CD4-positive, alpha-beta T cell (primary cell): ENCODE results near the gene PDLIM5. TPM values are rescaled to one million over a fixed set of nuclear protein-coding genes. Genes with fewer than 3 reads are reported as not detected.

ENCODE experiments used
- ATAC-seq: fragments of 200-7000 bp; cut with Tn5 transposase; one replicate; pipeline ENCODE4 v1.10.0; 2022; ENCODE audit warnings: mild to moderate bottlenecking; ENCODE audit not compliant: poor library complexity
- CTCF ChIA-PET: fragments of 350-600 bp; sonication (Branson Sonifier 250); formaldehyde crosslinking; loops from one replicate; lab custom pipeline; 2021; ENCODE audit warnings: antibody characterized with exemption, inconsistent platforms; lab: Charles Lee
- POLR2A ChIA-PET: fragments of 350-600 bp; sonication (Branson Sonifier 250); formaldehyde crosslinking; loops from one replicate; lab custom pipeline; 2021; ENCODE audit warnings: antibody characterized with exemption, inconsistent platforms; lab: Charles Lee
- DNase-seq, 14 experiments: peaks; one replicate each; pipeline ENCODE4 v3.0.0-alpha.2; 2013 to 2020; ENCODE audit warnings: mixed read lengths in 2 of 14
- H3K27ac ChIP-seq, 2 donors: one replicate each; pipeline versions ENCODE4 v1.5.1 to v1.7.0; 2013; ENCODE audit warnings: low read length in 2 of 2, low read depth in 1 of 2, mild to moderate bottlenecking in 1 of 2
- H3K27me3 ChIP-seq, 2 experiments: 1 replicate in 1 of 2; 2 replicates in 1 of 2; pipeline versions ENCODE4 v1.6.1 to v1.7.0; 2013; ENCODE audit warnings: low read length in 2 of 2, control low read depth in 1 of 2, mild to moderate bottlenecking in 1 of 2, moderate library complexity in 1 of 2; ENCODE audit not compliant: insufficient read depth in 2 of 2, control insufficient read depth in 1 of 2
- H3K36me3 ChIP-seq: one replicate; pipeline ENCODE4 v1.6.1; 2013; ENCODE audit warnings: low read length, control low read depth; ENCODE audit not compliant: insufficient read depth
- H3K4me1 ChIP-seq: one replicate; pipeline ENCODE4 v1.6.1; 2013; ENCODE audit warnings: low read length, control low read depth; ENCODE audit not compliant: insufficient read depth
- H3K4me3 ChIP-seq: one replicate; pipeline ENCODE4 v1.5.1; 2013; ENCODE audit warnings: mild to moderate bottlenecking, low read length, moderate library complexity
- H3K9me3 ChIP-seq, 2 experiments: 1 replicate in 1 of 2; 2 replicates in 1 of 2; pipeline versions ENCODE4 v1.6.1 to v1.7.0; 2013; ENCODE audit warnings: low read length in 2 of 2, mild to moderate bottlenecking in 2 of 2, control low read depth in 1 of 2, moderate library complexity in 1 of 2; ENCODE audit not compliant: control insufficient read depth in 1 of 2, insufficient read depth in 1 of 2
- H3K27ac Mint-ChIP-seq: one replicate; pipeline ENCODE4 v1.8.0; 2020; ENCODE audit warnings: mixed read lengths
- H3K27me3 Mint-ChIP-seq: one replicate; pipeline ENCODE4 v1.8.0; 2021; ENCODE audit warnings: mixed read lengths
- H3K36me3 Mint-ChIP-seq: one replicate; pipeline ENCODE4 v1.8.0; 2021; ENCODE audit warnings: low read depth, mixed read lengths
- H3K4me1 Mint-ChIP-seq: one replicate; pipeline ENCODE4 v1.8.0; 2021; ENCODE audit warnings: low read depth, mixed read lengths
- H3K4me3 Mint-ChIP-seq: one replicate; pipeline ENCODE4 v1.8.0; 2020; ENCODE audit warnings: mild to moderate bottlenecking, mixed read lengths
- H3K9me3 Mint-ChIP-seq: one replicate; pipeline ENCODE4 v1.8.0; 2020; ENCODE audit warnings: mixed read lengths
- CTCF ChIP-seq: fragments of 200-600 bp; IDR thresholded peaks from one replicate; pipeline ENCODE4 v1.8.0; 2022; ENCODE audit warnings: antibody characterized with exemption, mild to moderate bottlenecking
- intact Hi-C, 2 experiments: fragments of 100-400 bp; cut with DNase I in 1 of 2; cut with micrococcal nuclease in 1 of 2; formaldehyde crosslinking; loops; one replicate each; pipeline versions ENCODE4 v1.15.1 to v1.9.0; 2023 to 2025; cut with DNase I, micrococcal nuclease
- total RNA-seq, 174 experiments: library from RNA in 2 of 174; stranded (reverse) in 2 of 174; gene quantifications; one replicate each; pipeline ENCODE4 v1.2.3 and lab custom pipeline; 2021 to 2026

PDLIM5 gene
- total RNA-seq, 2 experiments from 2014 or later = 23.0 to 23.1 TPM

DNA sequence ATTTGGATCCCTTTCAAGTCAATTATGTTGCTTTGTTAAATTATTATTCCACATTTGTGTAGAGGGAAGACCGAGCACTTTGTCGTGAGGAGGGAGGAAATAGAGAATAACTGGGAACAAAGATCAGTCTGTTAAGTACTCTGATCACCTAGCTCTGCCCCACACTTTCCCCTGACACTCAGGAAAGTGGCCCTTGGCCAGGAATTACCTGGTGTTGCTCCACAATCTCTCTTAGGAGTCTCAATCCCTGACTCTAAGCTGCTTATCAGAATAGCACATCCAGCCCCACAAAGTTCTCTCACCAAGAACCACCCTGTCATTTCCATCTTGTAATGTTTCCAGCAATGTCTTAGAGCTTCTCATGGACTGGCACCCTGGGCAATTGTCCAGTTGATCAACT is 222.2 kb downstream of the PDLIM5 start:
- DNase-seq (no peak), ATAC-seq (no peak)
- H3K9me3 ChIP-seq = no peaks in the 10 kb centered on the region
- Mint-ChIP-seq H3K27me3 (peaks cover 4% of the 10 kb centered on the region), H3K27ac (no peak overlapping the region), H3K9me3 (no peaks in the 10 kb centered on the region), H3K4me1 (no peaks in the 10 kb centered on the region), H3K4me3 (no peak overlapping the region), H3K36me3 (no peaks in the 10 kb centered on the region)
- no peak for TF ChIP-seq CTCF
- no peaks in the 10 kb centered on the region for H3K4me1 ChIP-seq
- H3K27ac ChIP-seq = no peak overlapping the region
- H3K36me3 ChIP-seq = no peaks in the 10 kb centered on the region
- no peaks in the 10 kb centered on the region for H3K27me3 ChIP-seq
- POLR2A ChIA-PET = no interaction called here
- CTCF ChIA-PET = no interaction called here
- no peak overlapping the region for H3K4me3 ChIP-seq
- intact Hi-C loops = no loop called here

DNA sequence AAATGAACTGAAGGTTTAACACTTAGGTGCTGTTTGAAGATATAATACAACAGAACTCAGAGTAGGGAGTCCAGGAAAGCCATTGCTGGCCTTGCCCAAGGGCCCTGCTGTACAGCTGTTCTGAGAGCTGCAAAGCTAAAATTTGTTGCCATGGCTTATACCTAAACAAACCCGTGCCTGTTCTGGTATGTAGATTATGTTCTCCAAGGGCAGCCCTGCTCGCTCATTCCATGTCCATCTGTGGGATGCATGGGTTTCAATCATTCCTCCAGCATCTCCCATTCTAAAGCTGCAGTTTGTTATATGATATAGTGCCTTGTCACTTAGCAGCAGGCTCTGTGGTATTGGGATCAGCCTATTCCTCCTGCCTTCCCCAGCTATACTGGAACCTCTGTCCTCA is 225.2 kb downstream of the PDLIM5 start:
- Mint-ChIP-seq H3K36me3 (no peaks in the 10 kb centered on the region), H3K4me1 (no peaks in the 10 kb centered on the region), H3K9me3 (no peaks in the 10 kb centered on the region), H3K27me3 (peaks cover 10% of the 10 kb centered on the region), H3K4me3 (no peak overlapping the region), H3K27ac (no peak overlapping the region)
- no peak for TF ChIP-seq CTCF
- CTCF ChIA-PET = no interaction called here
- ATAC-seq (no peak), DNase-seq (no peak)
- Histone ChIP-seq H3K27me3 (no peaks in the 10 kb centered on the region), H3K9me3 (no peaks in the 10 kb centered on the region), H3K4me3 (no peak overlapping the region), H3K36me3 (no peaks in the 10 kb centered on the region), H3K27ac (no peak overlapping the region), H3K4me1 (no peaks in the 10 kb centered on the region)
- intact Hi-C loops = no loop called here
- POLR2A ChIA-PET = no interaction called here

DNA sequence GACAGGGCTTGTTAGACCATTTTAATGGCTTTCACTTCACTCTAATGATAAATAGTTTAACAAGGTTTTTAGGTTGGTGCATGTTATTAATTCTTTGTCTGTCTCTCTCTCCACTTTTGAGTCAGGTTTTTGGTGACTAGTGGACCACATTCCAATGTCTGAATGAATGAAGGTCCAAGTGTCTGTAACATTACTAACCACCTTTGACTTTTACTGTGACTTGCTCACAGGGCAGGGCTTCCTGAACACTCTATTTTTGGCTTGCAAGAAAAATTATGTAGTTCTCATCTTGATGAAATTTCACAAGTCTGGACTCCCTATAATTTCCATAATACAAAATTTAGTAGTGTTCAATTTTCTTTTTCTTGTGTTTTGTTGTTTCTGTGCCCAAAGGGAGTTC is 227.2 kb downstream of the PDLIM5 start:
- intact Hi-C loops = no loop called here

More for the DNA sequence above, 227.2 kb downstream of the PDLIM5 start:
- Histone ChIP-seq H3K4me3 (no peak overlapping the region), H3K27ac (no peak overlapping the region), H3K4me1 (no peaks in the 10 kb centered on the region), H3K27me3 (no peaks in the 10 kb centered on the region), H3K9me3 (no peaks in the 10 kb centered on the region), H3K36me3 (no peaks in the 10 kb centered on the region)
- Mint-ChIP-seq H3K36me3 (no peaks in the 10 kb centered on the region), H3K4me3 (no peak overlapping the region), H3K4me1 (no peaks in the 10 kb centered on the region), H3K9me3 (no peaks in the 10 kb centered on the region), H3K27me3 (peaks cover 10% of the 10 kb centered on the region), H3K27ac (no peak overlapping the region)
- ChIA-PET CTCF (no interaction called here), POLR2A (no interaction called here)
- no peak for TF ChIP-seq CTCF
- DNase-seq (no peak), ATAC-seq (no peak)
